Activated CD4-positive, alpha-beta T cell treated with anti-CD3 and anti-CD28 coated beads, Interleukin-2, amount 10 ng/mL, durations not matched to agents 24 days and 14 days (primary cell): ENCODE results near the gene GABRG3. TPM values are rescaled to one million over a fixed set of nuclear protein-coding genes. Genes with fewer than 3 reads are reported as not detected.
"Not testable (repeated sequence)": the region's sequence is repeated elsewhere in the genome, so short reads cannot be mapped to it uniquely, and the experiment has no call there.

ENCODE experiments used
- DNase-seq: peaks from one replicate; pipeline ENCODE4 v3.0.0; 2022
- H3K27ac Mint-ChIP-seq: one replicate; pipeline ENCODE4 v1.8.0; 2022; ENCODE audit warnings: mild to moderate bottlenecking, mixed read lengths
- H3K27me3 Mint-ChIP-seq: one replicate; pipeline ENCODE4 v1.8.0; 2022; ENCODE audit warnings: mixed read lengths
- H3K36me3 Mint-ChIP-seq: one replicate; pipeline ENCODE4 v1.8.0; 2022; ENCODE audit warnings: low read depth, mild to moderate bottlenecking, mixed read lengths
- H3K4me1 Mint-ChIP-seq: one replicate; pipeline ENCODE4 v1.8.0; 2021; ENCODE audit warnings: mixed read lengths
- H3K4me3 Mint-ChIP-seq: one replicate; pipeline ENCODE4 v1.8.0; 2022; ENCODE audit warnings: mild to moderate bottlenecking, moderate library complexity, mixed read lengths
- H3K9me3 Mint-ChIP-seq: one replicate; pipeline ENCODE4 v1.8.0; 2021; ENCODE audit warnings: mixed read lengths
- intact Hi-C: fragments of 100-400 bp; cut with micrococcal nuclease; formaldehyde crosslinking; loops from one replicate; pipeline ENCODE4 v1.15.1; 2023
- total RNA-seq: library from RNA; stranded (reverse); gene quantifications from 2 replicates; pipeline ENCODE4 v1.2.3, GENCODE V29; 2022

Gene GABRG3
- total RNA-seq, 1 donor from 2014 or later = not detected

DNA sequence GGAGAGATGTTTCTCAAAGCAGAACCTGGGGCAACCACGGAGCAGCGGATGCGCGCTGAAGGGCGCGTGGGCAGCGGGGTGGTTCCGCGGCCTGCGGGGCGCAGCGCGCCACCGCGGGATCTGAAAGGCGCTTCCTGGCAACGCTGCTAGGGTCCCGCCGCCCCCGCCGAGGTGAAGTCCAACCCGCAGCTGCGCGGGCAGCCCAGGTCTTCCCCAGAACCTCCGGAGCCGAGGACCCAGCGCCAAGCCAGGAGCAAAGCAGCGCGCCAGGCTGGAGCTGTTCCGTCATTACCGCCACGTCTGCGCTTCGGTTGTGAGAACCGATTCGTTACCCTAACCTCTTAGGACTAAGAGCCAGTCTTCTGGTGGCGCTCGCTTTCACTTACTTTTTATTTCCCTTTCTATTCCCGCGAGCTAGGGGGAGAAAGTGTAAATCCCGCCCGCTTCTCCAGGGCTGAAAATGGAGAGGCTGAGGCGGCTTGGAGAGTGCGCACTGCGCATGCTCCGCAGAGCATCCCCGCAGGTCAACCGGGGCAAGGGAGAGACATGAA lies 3.2 kb upstream of the GABRG3 start:
- no peaks in the 10 kb centered on the region for H3K36me3 Mint-ChIP-seq
- peaks cover 4% of the 10 kb centered on the region for H3K9me3 Mint-ChIP-seq
- H3K27me3 Mint-ChIP-seq = peaks cover 7% of the 10 kb centered on the region
- DNase-seq = no peak
- no peak overlapping the region for H3K27ac Mint-ChIP-seq
- H3K4me1 Mint-ChIP-seq = no peaks in the 10 kb centered on the region
- H3K4me3 Mint-ChIP-seq = no peak overlapping the region
- intact Hi-C loops = no loop called here

DNA sequence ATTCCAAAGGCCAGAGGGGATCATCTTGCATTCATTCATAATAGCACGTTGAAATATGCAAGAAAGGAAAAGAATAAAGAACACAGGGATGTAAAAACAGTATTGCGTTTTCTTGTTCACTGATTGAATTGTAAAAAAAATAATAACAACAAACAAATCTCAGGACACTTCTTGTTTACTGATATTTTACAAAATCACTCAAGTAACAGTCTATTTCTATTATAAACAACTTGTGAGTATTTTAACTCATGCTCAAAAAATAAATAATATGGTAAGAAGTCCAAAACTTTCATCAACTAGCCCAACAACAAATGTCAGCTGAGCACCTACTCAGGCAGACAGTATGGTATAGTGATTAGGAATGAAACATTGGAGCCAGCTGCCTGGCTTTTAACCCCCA lies 2.2 kb upstream of the GABRG3 start:
- no peak for DNase-seq
- H3K27me3 Mint-ChIP-seq = peaks cover 7% of the 10 kb centered on the region
- no peak overlapping the region for H3K27ac Mint-ChIP-seq
- H3K36me3 Mint-ChIP-seq = no peaks in the 10 kb centered on the region
- intact Hi-C loops = no loop called here
- peaks cover 4% of the 10 kb centered on the region for H3K9me3 Mint-ChIP-seq
- H3K4me1 Mint-ChIP-seq = no peaks in the 10 kb centered on the region
- H3K4me3 Mint-ChIP-seq = no peak overlapping the region

DNA sequence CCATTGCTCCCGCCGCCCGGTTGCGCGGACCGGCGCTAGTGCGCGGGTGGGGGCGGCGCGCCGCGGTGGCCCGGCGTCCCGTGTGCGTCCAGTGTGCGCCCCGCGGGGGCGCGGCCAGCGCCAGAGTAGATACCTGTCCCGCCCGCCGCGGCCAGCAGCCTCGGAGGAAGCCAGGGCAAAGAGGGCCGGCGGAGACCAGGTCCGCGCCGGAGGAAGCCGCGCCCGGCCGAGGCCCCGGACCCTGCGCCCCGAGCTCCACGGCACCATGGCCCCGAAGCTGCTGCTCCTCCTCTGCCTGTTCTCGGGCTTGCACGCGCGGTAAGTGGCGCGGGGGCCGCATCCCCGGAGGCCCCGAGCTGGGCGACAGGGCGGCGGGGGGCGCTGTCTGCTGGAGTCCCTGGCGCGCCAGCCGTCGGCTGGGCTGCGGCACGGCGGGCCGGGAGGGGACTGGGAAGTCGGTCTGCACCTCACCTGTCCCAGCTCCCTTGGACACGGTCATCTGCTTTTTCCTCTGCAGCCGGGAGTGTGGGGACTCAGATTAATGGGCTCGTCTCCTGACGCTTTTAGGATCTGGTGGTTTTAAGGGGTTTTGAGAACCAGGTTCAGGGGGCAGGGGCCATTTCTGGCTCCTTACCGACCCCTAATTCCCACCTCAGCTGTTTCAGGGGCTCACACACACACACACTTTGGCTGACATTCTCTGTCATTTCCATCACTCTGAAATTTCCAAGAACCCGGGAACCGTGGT lies 464 bp downstream of the GABRG3 start:
- H3K4me3 Mint-ChIP-seq = no peak overlapping the region
- DNase-seq = no peak
- peaks cover 7% of the 10 kb centered on the region for H3K27me3 Mint-ChIP-seq
- H3K36me3 Mint-ChIP-seq = no peaks in the 10 kb centered on the region
- no peaks in the 10 kb centered on the region for H3K4me1 Mint-ChIP-seq
- H3K9me3 Mint-ChIP-seq = peaks cover 4% of the 10 kb centered on the region
- intact Hi-C loops = no loop called here
- no peak overlapping the region for H3K27ac Mint-ChIP-seq

DNA sequence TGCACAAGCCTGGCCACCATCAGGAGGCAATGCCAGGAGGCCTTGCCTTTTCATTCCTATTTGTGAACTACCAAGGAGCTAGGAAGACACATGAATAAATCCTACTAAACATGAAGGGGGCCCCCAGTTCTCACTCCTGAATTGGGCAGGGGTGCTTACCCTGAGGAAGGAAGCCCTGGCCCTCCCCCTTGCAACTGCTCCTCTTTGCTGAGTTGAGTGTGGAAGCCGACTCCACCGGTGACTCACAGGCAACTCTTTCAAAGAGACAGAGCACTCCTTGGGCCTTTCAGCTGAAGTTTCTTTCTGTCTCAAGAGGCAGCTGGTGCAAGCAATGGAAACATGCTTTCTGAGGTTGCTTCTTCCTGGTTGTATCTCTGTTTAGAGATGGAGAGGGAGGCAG lies 1.7 kb downstream of the GABRG3 start:
- Mint-ChIP-seq H3K4me1 (no peaks in the 10 kb centered on the region), H3K9me3 (peaks cover 4% of the 10 kb centered on the region), H3K4me3 (no peak overlapping the region), H3K36me3 (no peaks in the 10 kb centered on the region), H3K27ac (no peak overlapping the region), H3K27me3 (peaks cover 7% of the 10 kb centered on the region)
- DNase-seq = no peak
- intact Hi-C loops = no loop called here

DNA sequence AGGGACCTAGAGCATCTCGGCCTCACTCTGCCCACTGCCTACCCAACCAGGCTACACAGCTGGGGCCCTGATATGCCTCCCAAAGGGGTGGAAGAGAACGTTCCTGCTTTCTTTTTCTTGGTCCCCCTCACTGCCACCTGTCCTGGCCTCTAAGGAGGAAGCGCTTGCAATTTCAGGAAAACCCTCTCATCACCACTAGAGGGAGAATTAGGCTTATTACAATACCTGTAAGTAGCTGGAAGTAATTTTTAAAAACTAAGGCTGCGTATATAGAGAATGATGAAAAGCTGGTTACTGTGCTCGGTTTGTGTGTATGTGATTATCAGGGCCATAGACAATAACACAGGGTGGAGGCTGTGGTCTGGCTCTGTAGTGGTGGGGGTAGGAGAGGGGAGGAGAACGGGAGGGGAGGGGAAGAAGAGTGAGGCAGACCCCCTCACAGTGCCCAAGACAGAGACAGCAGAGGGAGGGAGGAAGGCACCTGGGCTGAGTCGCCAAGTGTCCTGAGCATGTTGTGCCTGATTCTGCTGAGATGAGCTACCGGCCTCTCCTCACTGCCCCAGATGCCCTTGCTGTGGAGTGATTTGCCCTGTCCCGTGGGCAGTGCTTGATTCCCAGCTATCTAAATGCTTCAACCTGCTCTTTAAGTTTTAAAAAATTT lies 3.3 kb downstream of the GABRG3 start:
- no peaks in the 10 kb centered on the region for H3K36me3 Mint-ChIP-seq

DNA sequence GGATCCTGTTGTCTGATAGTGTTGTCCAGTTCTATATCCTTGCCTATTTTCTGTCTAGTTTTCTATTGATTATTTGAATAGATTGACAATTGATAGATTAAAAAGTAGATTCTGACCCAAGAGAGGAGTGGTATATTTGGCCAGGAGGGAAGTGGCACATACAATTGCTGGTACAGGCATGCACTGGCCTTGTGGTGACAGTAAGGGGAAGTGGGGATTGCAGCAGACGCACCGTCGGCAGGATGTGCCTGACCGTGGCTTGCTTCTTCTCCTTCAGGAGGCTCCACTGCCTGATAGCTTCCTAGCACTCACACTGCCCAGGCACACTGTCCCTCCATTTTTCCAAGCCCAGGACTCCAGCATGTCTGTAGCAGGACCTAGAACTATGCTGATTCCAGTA lies 10.5 kb downstream of the GABRG3 start:
- no peak for DNase-seq
- Mint-ChIP-seq H3K36me3 (no peaks in the 10 kb centered on the region), H3K4me3 (no peak overlapping the region), H3K4me1 (no peaks in the 10 kb centered on the region), H3K27me3 (no peaks in the 10 kb centered on the region), H3K27ac (no peak overlapping the region), H3K9me3 (no peaks in the 10 kb centered on the region)
- intact Hi-C loops = no loop called here

More for the DNA sequence above, 3.3 kb downstream of the GABRG3 start:
- no peak overlapping the region for H3K4me3 Mint-ChIP-seq
- intact Hi-C loops = no loop called here
- H3K4me1 Mint-ChIP-seq = no peaks in the 10 kb centered on the region
- no peak for DNase-seq
- peaks cover 4% of the 10 kb centered on the region for H3K9me3 Mint-ChIP-seq
- peaks cover 7% of the 10 kb centered on the region for H3K27me3 Mint-ChIP-seq
- H3K27ac Mint-ChIP-seq = no peak overlapping the region

DNA sequence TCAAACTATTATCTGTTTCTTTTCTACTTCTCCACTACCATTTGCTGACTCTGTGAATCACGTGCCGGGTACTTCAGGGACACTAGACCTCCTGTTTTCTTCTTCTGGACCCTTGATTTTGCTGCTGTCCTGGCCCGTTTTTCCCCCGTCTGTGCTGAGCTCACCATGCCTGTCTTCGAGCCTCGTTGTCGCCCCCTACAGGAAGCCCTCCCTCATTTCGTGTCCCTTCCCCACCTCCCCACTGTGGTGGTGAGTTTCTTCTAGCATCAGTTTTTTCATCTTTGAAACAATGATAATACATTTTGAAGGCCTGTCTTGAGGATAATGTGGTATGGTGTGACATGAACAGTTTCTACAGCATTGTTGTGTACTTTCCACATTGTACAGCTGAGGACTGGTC lies 12.8 kb downstream of the GABRG3 start:
- Mint-ChIP-seq H3K27me3 (no peaks in the 10 kb centered on the region), H3K4me3 (no peak overlapping the region), H3K27ac (no peak overlapping the region), H3K9me3 (no peaks in the 10 kb centered on the region), H3K4me1 (no peaks in the 10 kb centered on the region), H3K36me3 (no peaks in the 10 kb centered on the region)
- intact Hi-C loops = no loop called here
- DNase-seq = no peak

DNA sequence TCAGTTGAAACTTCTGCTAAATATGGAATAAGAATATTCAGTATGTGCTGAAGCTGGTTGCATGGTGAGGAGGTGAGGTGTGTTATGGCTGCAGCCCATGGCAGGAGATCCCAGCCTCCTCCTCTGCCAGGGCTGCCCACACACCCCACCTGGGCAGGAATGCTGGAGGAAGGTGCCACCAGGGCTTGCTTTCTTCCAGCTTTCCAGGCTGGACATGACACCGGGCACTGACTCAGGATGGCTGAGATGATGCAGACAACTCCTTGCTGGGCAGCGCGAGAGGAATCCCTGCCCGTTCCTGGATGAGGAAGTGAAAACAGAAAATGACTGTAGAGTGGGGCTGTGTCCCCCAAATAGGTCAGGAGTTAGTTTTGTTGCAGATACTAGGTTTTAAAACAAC lies 14.1 kb downstream of the GABRG3 start:
- H3K27me3 Mint-ChIP-seq = no peaks in the 10 kb centered on the region

DNA sequence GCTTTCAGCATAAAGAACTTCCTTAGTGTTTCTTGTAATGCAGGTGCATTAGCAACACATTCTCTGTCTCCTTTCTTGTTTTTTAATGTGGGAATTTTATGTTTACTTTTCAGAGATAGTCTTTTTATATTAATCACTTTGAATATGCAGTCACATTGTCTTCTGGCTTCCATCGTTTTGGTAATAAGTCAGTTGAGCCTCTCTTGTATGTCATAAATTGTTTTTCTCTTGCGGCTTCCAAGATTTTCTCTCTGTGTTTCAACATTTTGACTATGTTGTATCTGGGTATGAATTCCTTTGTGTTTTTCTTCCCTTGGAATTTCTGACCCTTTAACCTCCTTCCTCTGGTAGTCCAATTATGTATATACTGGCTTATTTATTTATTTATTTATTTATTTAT lies 25.3 kb downstream of the GABRG3 start:
- Mint-ChIP-seq H3K27me3 (no peaks in the 10 kb centered on the region), H3K27ac (no peak overlapping the region), H3K4me3 (no peak overlapping the region), H3K9me3 (peaks cover 6% of the 10 kb centered on the region), H3K4me1 (no peaks in the 10 kb centered on the region), H3K36me3 (no peaks in the 10 kb centered on the region)
- intact Hi-C loops = no loop called here
- DNase-seq = no peak

More for the DNA sequence above, 14.1 kb downstream of the GABRG3 start:
- Mint-ChIP-seq H3K4me3 (no peak overlapping the region), H3K4me1 (no peaks in the 10 kb centered on the region), H3K36me3 (no peaks in the 10 kb centered on the region), H3K27ac (no peak overlapping the region), H3K9me3 (no peaks in the 10 kb centered on the region)
- no peak for DNase-seq
- intact Hi-C loops = no loop called here

DNA sequence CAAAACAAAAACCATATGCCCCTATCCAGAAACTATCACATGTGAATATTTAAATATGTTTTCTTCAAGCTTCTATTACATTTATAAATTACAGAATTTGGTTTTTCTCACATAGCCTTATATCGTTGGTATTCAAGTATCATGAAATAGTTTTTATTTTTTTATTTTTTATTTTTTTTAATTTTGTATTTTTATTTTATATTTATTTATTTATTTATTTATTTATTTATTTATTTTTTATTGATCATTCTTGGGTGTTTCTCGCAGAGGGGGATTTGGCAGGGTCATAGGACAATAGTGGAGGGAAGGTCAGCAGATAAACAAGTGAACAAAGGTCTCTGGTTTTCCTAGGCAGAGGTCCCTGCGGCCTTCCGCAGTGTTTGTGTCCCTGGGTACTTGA lies 32.0 kb downstream of the GABRG3 start:
- H3K36me3 Mint-ChIP-seq, H3K4me3 Mint-ChIP-seq, DNase-seq, H3K27me3 Mint-ChIP-seq, H3K27ac Mint-ChIP-seq, H3K4me1 Mint-ChIP-seq, intact Hi-C loops, H3K9me3 Mint-ChIP-seq: not testable (repeated sequence)

DNA sequence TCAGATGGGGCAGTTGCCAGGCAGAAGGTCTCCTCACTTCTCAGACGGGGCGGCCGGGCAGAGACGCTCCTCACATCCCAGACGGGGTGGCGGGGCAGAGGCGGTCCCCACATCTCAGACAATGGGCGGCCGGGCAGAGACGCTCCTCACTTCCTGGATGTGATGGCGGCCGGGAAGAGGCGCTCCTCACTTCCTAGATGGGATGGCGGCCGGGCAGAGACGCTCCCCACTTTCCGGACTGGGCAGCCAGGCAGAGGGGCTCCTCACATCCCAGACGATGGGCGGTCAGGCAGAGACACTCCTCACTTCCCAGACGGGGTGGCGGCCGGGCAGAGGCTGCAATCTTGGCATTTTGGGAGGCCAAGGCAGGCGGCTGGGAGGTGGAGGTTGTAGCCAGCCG lies 33.2 kb downstream of the GABRG3 start:
- H3K27me3 Mint-ChIP-seq, intact Hi-C loops, H3K27ac Mint-ChIP-seq, DNase-seq, H3K4me1 Mint-ChIP-seq, H3K36me3 Mint-ChIP-seq, H3K4me3 Mint-ChIP-seq, H3K9me3 Mint-ChIP-seq: not testable (repeated sequence)

DNA sequence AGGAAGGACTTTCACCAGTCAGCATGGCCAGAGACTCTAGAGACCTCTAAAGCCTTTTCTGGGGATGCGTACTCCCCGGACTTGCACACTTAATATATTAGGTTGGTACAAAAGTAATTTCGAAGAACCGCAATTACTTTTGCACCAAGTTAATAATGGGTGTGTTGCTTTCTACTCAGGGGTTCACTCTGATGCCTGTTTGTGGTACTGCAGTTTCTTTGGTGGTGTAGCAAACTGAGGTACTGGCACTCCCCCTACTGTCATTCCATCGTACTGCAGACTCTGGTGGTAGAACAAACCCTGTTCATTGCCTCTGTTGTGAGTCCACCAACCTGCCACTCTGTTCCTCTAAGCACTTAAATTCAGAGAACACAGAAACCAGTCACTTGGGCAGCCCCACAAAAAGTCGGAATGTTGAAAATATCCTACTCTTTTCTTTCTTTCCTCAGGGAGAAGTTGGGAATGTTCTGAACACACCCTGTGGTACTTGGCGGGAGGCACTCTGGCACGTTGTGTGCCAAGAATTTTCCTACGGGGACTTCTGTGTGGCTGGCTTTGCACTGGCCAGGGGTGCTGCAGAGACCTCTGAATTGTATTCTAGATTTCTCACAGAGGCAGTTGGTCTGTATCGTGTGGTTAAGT lies 46.3 kb downstream of the GABRG3 start:
- intact Hi-C loops = loop anchor here (2.0 kb wide), 1 partner anchor 126 kb away; no protein-coding TSS in a partner anchor
- no peaks in the 10 kb centered on the region for H3K4me1 Mint-ChIP-seq

DNA sequence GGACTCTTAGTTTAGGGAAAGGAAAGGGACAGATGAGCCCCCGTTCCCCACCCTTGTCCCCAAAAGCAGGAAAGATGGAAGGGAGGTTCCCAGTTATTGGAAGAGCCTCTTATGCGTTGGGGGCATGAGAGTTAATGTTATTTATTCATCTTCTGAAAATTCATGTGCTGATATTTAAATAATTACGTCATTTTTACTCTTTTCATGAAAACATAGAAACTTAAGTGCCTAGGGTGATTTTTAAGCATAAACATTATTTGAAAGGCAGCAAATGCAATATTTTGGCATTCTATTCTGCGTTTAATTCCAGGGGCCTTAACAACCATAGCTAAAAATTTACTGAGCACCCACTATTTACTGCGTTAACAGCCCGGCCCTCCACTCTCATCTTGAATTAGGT lies 48.7 kb downstream of the GABRG3 start:
- no peaks in the 10 kb centered on the region for H3K27me3 Mint-ChIP-seq
- H3K27ac Mint-ChIP-seq = no peak overlapping the region
- H3K9me3 Mint-ChIP-seq = no peaks in the 10 kb centered on the region
- H3K4me1 Mint-ChIP-seq = no peaks in the 10 kb centered on the region
- H3K36me3 Mint-ChIP-seq = no peaks in the 10 kb centered on the region
- no peak for DNase-seq
- no peak overlapping the region for H3K4me3 Mint-ChIP-seq
- intact Hi-C loops = no loop called here

More for the DNA sequence above, 46.3 kb downstream of the GABRG3 start:
- no peak overlapping the region for H3K4me3 Mint-ChIP-seq
- no peaks in the 10 kb centered on the region for H3K27me3 Mint-ChIP-seq
- peak; percentile 81 for DNase-seq
- no peaks in the 10 kb centered on the region for H3K9me3 Mint-ChIP-seq
- no peak overlapping the region for H3K27ac Mint-ChIP-seq
- H3K36me3 Mint-ChIP-seq = no peaks in the 10 kb centered on the region

DNA sequence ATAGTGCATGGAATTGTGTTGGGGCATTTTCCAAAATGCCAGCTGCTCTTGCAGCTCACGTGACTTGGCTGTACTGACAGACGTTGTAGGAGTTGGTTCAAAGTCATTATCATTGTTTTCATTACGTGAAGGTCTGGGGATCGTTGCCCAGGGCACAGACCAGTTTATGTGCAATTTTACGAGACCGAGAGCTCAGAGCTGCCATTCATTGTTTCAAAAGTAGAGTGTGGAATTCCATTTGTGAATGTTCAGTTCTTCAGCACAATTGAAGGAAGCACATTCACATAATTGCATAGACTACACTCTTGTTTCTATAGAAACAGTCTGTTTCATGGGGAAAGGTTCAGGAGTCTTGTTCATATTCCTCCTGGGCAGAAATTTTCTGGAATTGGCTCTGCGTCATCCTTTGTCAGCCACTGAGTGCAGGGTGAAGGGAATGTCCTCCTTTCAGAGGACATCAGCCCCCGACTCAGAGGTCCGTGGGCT lies 54.5 kb downstream of the GABRG3 start:
- intact Hi-C loops = no loop called here
- Mint-ChIP-seq H3K4me1 (no peaks in the 10 kb centered on the region), H3K27ac (no peak overlapping the region), H3K36me3 (no peaks in the 10 kb centered on the region), H3K9me3 (no peaks in the 10 kb centered on the region), H3K27me3 (no peaks in the 10 kb centered on the region), H3K4me3 (no peak overlapping the region)
- DNase-seq = no peak
